IPS-NIHi11 (cell line): Measurements from ENCODE around the gene DVL1.
"Not testable (repeated sequence)": the region's sequence is repeated elsewhere in the genome, so short reads cannot be mapped to it uniquely, and the experiment has no call there.

ENCODE experiments used
- DNase-seq: peaks from one replicate; pipeline ENCODE4 v3.0.0; 2012; ENCODE audit warnings: mixed read lengths, low spot score

Gene DVL1

DNA sequence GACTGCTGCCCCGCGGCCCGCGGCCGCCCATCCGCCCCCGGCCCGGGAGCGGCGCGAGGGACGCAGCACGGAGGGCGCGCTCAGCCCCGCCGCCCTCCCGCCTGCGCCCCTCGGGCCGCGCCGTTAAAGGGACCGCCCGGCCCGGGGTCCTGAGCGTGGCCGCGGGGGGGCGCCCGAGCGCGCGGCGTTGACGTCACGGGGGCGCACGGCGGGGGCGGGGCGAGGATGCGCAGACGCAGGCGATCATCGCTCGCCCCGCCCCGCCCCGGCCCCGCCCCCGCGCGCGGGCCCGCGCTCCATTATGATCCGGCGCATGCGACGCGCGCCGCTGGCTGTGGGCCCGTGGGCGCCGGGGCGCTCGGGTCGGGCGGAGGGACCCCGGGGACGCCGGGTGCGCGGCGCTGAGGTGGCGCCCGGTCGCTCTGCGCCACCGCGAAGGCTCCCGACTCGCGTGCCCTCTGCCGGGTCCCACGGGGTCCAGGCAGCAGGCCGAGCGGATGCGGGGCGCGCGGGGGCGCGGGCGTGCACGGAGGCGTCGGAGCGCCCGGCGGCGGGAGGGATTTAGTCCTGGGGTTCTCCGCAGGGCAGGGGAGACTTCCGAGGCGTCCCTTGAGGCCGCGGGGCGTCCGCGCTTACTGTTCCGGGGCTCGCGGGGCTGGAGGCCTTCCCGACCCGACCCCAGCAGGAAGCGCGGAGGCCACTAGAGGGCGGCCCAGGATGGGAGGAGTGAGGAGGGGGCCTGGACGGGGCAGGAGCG lies at the start of gene DVL1:
Gene DVL1 (minus strand): TSS at position 163 of the 757 bp plus-strand sequence. CDS start 353 bp downstream, outside the sequence.
- peak; percentile 91 for DNase-seq

DNA sequence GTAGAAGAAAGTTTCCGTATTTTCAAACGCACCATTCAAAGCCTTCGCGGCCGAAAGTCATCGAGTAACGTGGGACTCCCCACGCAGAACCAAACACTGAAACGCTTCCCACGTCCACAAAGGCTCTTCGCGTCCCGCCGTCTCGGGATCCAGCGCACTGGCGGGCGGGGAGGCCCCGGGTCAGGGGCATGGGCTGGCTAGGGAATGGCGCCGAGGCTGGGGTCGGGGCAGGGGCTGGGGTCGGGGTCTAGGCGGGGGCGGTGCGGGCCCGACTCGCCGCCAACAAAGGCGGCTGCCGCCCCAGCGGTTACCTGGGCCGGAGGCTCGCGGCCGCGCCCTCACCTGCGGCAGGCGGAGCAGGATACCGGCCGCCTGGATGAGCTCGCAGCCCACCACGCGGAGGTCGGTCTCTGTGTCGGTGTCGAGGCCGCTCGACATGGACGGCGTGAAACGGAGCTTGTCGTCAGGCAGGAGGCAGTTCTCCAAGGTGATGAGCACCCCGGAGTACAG lies 49.5 kb upstream of the DVL1 start:
- DNase-seq: no peak

DNA sequence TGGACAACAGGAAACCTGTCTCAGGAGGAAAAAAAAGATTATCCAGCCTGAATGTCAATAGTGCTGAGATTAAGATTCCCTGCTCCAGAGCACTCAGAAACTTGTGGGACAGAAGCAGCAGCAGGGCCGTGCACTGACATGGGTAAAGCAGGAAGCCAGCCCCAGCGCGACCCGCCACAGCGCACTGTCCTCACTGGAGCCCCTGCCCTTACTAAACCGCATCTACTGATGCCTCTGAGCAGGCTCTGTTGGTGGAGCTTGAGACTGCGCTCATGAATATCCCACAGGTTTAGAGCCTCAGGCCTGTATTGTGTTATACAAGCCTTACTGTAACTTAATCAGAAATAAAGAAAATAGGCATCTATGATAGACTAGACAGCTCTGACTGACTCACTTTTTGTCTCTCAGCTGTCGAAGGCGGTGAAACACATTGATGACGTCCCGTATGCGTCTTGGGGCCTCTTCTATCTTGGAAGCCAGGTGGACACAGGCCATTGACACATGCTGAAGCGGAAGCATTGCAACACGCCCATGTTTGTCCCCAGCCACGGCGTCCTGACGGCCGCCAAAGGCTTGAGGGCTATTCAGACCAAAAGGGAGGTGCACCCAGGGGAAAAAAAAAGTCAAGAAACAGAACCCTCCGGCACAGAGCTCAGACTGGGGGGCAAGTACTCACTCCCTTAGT lies 48.8 kb upstream of the DVL1 start:
- DNase-seq: no peak

- DNase-seq: no peak
Observed at GRCh38 chr1:1395166-1395565, 45.9 kb upstream of the DVL1 start.

DNA sequence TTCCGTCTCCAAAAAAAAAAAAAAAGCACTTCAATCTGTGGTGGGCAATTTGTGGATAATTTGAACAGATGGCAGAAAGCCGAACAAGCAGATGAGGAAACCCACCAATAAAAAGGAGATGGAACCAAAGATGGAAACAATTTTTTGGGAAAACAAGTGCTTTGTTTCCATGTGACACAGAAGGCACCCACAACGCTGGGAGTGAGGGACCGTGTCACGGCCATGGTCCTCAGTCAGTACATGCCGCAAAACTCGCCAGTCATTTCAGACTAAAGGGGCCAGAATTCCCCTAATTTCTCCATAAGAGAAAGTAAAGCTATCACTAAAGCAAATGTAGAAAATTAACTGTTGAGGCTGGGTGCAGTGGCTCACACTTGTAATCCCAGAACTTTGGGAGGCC lies 44.9 kb upstream of the DVL1 start:
- DNase-seq: no peak

GRCh38 chr1:1393428-1393827 lies 44.2 kb upstream of the DVL1 start:
- no peak for DNase-seq

DNA sequence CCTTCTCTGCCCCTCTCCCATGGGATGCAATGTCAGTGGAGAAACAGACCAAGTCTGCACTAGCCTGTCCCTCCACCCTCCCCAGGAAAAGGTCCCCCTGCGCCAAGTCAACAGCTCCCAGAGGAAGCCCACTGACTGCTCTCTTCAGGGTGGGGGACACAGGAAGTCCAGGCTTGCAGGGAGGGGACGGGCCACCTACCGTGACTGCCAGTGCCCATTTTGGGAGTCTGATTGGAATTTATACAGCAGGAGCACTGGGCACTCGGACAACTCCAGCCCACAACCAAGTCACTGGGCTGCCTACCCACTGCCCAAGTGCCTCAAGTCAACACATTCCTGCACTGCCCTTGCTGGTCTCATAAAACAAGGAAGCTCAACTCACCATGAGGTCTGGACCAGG lies 43.8 kb upstream of the DVL1 start:
- DNase-seq: no peak

DNA sequence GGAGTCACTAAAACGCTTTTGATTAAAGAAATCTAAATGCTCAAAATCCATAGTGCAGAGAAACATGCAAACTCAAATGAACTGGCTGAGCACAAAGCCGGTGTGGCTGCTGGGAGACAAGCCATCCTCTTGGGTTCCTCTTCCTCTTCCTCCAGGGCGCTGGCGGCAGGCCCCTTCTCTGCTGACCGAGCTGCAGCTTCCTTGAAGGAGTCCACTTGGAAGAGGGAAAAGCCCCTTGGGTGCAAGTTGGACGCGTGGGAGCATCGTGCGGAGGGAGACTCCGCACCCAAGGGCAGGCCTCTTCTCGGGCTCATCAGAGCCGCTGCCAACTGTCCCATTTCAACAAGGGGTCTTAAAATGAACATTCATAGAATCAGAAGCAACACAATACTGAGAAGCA lies 42.0 kb upstream of the DVL1 start:
- DNase-seq: no peak

DNA sequence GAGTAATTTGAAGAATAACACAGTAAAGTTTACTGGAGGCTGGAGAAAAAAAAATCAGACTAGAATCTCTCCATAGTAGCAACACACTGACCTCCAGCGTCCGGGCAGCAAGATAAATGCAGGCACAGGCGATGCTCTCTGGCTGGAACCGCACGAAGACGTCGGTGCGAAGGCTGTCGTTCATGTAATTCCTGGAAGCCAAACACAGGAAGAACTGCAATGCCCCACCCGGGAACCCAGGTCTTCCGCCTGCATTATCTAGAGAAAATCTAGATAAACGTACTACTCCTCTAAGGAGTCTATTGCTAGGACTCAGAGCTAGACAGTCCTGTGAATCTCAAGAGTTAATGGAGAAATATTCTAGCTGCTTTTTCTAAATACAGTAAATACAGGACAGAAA lies 41.5 kb upstream of the DVL1 start:
- no peak for DNase-seq

DNA sequence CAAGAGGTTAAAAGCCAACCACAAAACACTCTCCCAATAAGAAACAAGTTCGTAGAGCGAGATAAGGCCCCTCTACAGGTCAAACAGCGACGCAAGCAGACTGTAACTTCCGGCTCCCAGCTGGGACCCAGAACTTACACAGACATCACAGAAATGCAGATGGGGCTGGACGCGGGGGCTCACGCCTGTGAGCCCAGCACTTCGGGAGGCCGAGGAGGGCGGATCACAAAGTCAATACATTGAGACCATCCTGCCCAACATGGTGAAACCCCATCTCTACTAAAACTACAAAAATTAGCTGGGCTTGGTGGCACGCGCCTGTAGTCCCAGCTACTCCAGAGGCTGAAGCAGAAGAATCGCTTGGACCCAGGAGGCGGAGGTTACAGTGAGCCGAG lies 38.9 kb upstream of the DVL1 start:
- DNase-seq: no peak

DNA sequence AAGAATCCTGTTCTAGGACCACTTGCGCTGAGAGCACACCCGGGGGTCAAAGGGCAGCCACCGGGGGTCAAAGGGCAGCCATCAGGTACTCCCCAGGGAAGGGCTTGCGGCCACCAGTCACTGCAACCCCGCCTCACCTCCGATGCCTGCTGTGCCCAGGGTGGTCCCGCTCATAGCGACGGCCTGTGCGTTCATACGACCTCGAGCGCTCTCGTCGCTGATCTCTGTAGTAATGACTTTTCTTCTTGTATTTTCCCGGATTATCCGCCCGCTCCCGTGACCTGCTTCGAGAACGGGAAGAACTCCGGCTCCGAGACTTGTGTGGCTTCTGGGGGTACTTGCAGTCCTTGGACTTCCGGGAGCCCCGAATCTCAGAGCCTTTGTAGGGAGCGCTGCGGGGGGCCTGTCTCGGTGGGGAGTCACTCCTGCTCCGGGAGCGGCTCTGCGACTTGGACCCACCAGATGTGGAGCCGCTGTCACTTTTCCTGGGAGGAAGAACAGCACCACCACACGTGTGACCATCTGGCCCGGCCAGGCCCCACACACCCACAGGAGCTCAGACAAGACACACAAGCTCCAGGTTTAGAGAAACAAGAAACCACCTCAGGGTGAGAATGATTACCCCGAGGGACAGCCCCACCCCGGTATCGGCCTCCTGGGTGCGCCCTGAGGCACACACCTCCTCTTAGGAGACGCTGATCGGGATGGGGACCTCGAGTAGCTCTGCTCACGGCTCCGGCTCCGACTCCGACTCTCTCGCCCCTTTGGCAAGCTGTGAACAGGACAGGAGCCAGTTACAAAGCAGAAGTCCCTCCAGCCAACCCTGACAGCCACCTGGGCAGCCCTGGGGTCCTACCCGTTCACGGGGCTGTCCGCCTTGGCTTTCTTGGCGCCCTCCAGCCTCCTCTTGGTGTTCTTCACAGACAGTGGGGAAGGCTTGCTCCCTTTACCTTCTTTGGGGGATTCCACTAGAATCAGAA lies 38.2 kb upstream of the DVL1 start:
- DNase-seq: no peak

DNA sequence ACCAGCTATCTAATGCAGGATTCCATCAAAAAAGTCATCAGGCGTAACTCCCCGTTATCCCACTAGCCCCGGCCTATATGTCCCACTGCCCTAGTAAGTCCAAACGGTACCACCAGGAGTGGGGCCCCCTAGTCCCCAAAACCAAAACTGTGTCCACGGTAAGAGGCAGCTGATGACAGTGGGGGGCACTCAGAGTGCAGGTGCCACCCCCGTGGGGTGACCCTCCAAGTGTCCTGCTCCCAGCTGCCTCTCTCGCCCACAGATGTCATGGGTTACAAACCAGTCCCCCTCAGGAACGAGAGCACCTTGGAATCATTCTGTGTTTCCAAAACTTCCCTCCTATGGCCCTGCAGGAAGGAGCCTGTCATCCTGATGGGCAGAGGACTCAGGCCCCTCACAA lies 36.7 kb upstream of the DVL1 start:
- DNase-seq: no peak

GRCh38 chr1:1385339-1385738 lies 36.1 kb upstream of the DVL1 start:
- DNase-seq: not testable (repeated sequence)

GRCh38 chr1:1381294-1381693 lies 32.1 kb upstream of the DVL1 start:
- no peak for DNase-seq

DNA sequence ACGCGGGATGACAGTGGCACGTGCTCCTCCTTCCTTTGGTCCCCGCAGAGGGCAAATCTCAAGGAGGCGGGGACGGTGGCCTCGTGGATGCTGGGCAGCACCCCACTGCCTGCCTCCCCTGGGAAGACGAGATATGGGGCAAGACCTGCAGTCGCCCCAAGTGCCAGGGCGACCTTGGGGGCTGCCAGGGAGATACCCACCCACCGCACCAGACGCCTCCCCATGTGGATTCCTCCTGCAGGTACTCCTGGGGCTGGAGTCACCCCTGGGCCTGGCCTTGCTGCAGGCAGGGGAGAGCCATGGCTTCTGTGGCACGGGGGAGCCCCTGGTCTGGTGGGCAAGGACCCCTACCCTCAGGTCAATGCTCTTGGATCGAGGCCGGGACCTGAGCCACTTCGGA lies 31.6 kb upstream of the DVL1 start:
- no peak for DNase-seq

DNA sequence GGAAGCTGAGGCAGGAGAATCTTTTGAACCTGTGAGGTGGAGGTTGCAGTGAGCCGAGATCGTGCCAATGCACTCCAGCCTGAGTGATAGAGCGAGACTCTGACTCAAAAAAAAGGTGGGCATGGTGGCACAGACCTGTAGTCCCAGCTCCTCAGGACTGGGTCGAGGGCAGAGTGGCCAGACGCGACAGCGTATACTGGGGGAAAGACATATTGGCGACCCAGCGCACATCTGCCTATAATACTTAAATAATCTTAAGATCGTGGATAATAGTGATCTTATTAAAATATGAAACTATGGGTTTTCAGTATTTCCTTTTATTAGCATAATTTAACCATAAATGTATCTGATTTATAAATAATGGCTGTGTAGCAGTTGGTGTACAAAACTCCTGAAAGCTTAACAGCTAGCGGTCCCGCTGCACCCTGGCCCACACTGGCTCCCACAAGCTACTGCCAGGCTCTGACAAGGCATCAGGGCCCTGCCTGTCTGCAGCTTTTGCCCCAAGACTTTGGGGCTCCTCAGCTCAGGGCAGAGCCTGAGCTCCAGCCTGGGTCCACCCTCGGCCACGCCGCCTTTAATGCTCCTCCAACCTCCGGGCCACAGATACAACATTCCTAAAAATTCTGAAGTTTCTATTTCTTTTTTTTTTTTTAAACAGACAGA lies 28.5 kb upstream of the DVL1 start:
- no peak for DNase-seq

- DNase-seq: no peak
Observed at GRCh38 chr1:1376551-1377226, 27.5 kb upstream of the DVL1 start.

- peak; percentile 97 for DNase-seq
Observed at GRCh38 chr1:1374929-1375662, 25.9 kb upstream of the DVL1 start, which contains the start of gene AURKAIP1. AURKAIP1 (minus strand) TSS chr1:1375207; CDS start chr1:1374756, 451 bp downstream.

DNA sequence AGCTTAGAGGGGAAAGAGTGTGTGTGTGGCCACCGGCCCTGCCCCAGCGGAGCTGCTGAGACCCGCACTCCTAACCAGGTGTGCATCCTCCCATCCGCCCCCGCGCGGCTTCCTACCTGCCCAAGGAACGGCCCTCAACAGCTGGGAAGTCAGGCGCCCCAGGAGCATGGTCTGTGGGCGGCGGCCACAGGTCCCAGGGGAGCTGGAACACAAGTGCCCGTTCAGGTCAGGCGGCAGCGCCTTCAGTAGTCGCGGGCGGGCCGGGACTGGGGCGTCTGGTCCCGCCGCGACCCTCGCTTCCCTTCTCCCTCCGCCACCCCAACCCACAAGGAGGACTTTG lies 25.3 kb upstream of the DVL1 start:
- no peak for DNase-seq

- no peak for DNase-seq
Observed at GRCh38 chr1:1373815-1374588, 24.8 kb upstream of the DVL1 start.
